PFSK-1 (cell line): ENCODE measurements around the gene RANBP10.

ENCODE experiments used
- FOXP2 ChIP-seq: optimal IDR thresholded peaks from 2 replicates; pipeline ENCODE3; 2011; ENCODE audit warnings: borderline replicate concordance, control low read depth, inconsistent platforms; ENCODE audit not compliant: insufficient read depth; ENCODE audit errors: extremely low read length, extremely low read depth
- POLR2AphosphoS5 ChIP-seq: IDR thresholded peaks from 2 replicates; pipeline ENCODE4 v1.6.1; 2012; ENCODE audit warnings: low read depth, mild to moderate bottlenecking, control low read depth, low read length, moderate library complexity
- REST ChIP-seq, 2 experiments: IDR thresholded peaks; 2 replicates each; pipeline versions ENCODE4 v1.6.1 to v1.8.0; 2011 to 2012; ENCODE audit warnings: low read depth in 2 of 2, low read length in 2 of 2, control low read depth in 1 of 2, inconsistent platforms in 1 of 2, mild to moderate bottlenecking in 1 of 2, moderate library complexity in 1 of 2; ENCODE audit not compliant: insufficient read depth in 1 of 2
- SIN3A ChIP-seq: IDR thresholded peaks from 2 replicates; pipeline ENCODE4 v1.6.1; 2012; ENCODE audit warnings: mild to moderate bottlenecking, low read length, moderate library complexity, borderline replicate concordance; ENCODE audit not compliant: insufficient read depth
- TAF1 ChIP-seq: IDR thresholded peaks from 2 replicates; pipeline ENCODE4 v1.6.1; 2012; ENCODE audit warnings: low read length, control low read depth, borderline replicate concordance; ENCODE audit not compliant: insufficient read depth

Gene RANBP10

DNA sequence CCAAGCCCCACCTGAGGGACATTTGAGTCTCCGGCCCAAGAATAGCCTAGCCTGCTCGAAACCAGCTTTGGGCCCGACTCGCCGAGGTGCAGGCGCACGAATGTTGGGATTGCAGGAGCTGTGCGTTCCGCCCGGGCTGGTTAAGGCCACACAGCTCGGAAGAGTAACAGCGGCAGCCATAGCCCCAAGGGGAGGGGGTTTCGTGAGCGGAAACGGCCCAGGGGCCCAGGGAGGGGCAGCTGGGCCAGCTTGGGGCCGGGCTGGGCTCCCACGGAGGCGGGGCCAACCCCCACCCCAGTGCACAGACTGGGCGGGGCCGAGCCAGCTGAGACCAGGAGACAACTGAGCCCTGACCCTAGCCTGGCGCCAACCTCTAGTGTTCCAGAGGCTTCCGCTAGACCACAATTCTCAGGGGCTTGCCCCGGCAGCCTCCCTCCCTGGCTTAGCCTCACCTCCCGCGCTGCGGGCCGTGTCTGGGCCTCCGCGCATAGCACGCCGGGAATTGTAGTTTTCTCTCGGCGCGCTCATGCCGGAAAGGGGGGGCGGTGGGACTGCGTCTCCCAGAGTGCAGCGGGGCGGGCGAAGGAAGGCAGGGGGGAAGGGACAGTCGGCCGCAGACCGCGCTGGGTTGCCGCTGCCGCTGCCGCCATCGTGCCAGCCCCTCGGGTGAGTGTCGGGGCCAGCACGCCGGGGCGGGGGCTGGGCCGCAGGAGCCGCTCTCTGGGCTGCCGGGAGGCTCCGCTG, 40.1 kb upstream of the RANBP10 start, which contains the start of gene NUTF2:
TSS of gene NUTF2 (plus strand) at position 614 of the 744 bp plus-strand sequence. CDS start 18,198 bp downstream, outside the sequence.
- TF ChIP-seq POLR2AphosphoS5 = peak; percentile 58
- TF ChIP-seq TAF1 = 0 out of 2 replicates have a peak, but pooled peaks have one; percentile 34
- peak; percentile 35 for TF ChIP-seq FOXP2
- no peak for TF ChIP-seq REST (IDR thresholded peaks at IDR 0.05; ENCODE audit: insufficient read depth in 1 of 2, low read depth in 2 of 2, low read length in 2 of 2)
- TF ChIP-seq SIN3A = peak; percentile 28; the same call in 1 of the 2 replicates

GRCh38 chr16:67846063-67846319, 39.6 kb upstream of the RANBP10 start:
- TF ChIP-seq REST (IDR thresholded peaks at IDR 0.05; ENCODE audit: insufficient read depth in 1 of 2, low read depth in 2 of 2, low read length in 2 of 2) = no peak
- TF ChIP-seq SIN3A = no peak
- no peak for TF ChIP-seq TAF1
- no peak for TF ChIP-seq FOXP2
- TF ChIP-seq POLR2AphosphoS5 = no peak

DNA sequence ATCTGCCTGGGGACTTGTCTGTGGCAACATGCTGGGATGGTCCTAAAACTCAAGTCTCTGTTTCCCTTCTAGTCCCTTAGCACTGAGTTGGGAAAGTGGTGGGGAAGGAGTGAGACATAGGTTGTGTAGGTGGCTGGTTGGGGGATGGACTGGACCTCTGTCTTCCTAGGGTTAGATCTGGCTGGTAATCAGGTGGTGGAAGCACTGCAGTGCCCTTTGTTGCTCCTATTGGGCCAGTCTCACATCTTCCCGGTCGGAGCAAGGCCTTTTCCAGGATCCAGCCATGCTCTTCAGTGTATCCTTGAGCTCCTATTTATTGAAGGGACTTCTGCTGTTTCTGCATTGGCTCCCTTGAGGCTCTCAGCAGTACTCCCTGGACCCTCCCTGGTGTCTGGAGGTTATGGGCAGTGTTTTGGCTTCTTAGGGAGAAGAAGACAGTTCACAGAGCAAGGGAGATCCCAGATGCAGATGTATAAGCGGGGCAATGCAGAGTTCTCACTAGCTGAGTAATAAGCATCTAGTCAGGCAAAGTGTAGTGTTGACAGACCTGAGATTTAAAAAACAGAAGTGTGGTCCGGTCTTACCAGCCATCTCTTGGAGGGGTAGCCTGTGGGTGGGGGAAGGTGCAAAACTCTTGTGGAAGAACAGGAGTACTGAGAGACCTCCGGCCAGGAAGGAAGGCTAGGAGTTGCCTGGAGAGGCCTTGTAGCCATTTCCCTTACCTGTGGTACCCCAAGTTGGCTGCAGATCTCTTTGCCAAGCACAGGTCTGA, 39.1 kb upstream of the RANBP10 start:
- no peak for TF ChIP-seq TAF1
- TF ChIP-seq POLR2AphosphoS5 = no peak
- no peak for TF ChIP-seq FOXP2
- no peak for TF ChIP-seq REST (IDR thresholded peaks at IDR 0.05; ENCODE audit: insufficient read depth in 1 of 2, low read depth in 2 of 2, low read length in 2 of 2)
- TF ChIP-seq SIN3A = no peak

- TF ChIP-seq SIN3A = no peak
- no peak for TF ChIP-seq FOXP2
- no peak for TF ChIP-seq POLR2AphosphoS5
- no peak for TF ChIP-seq TAF1
- no peak for TF ChIP-seq REST (IDR thresholded peaks at IDR 0.05; ENCODE audit: insufficient read depth in 1 of 2, low read depth in 2 of 2, low read length in 2 of 2)
Observed at GRCh38 chr16:67844497-67844896, 38.1 kb upstream of the RANBP10 start.
